Measurements from ENCODE around the gene MIX23. TPM values are rescaled to one million over a fixed set of nuclear protein-coding genes. Genes with fewer than 3 reads are reported as not detected.
A peak's percentile ranks its signal among the peaks of the same experiment; 100 is the strongest.

MIX23 gene
- total and polyA plus RNA-seq, 7 donors, result 34.9 to 134 (median 50.3) TPM

- DNase-seq (no peak), ATAC-seq (no peak)
- Histone ChIP-seq H3K36me3 (ENCODE audit: insufficient read depth in 1 of 2, low read depth in 1 of 2) (peaks cover 3 to 23% of the 10 kb centered on the region in 2 donors), H3K27me3 (ENCODE audit: insufficient read depth in 3 of 3, low read length in 2 of 3) (no peaks in the 10 kb centered on the region), H3K27ac (peak overlapping the region; percentile 94), H3K9me3 (no peaks in the 10 kb centered on the region), H3K4me3 (peak overlapping the region; percentile 76), H3K4me1 (peaks cover 30% of the 10 kb centered on the region)
- intact Hi-C loops (cut with DNase I), result no loop called here
- 77 to 84% (median 78%) methylated on average over 3 of the region's 3 CpGs for whole genome bisulfite sequencing, 3 donors
- no peak for TF ChIP-seq CTCF (IDR thresholded peaks at IDR 0.05)
Measured at GRCh38 chr3:122414391-122414790, 31.4 kb upstream of the MIX23 start.

- no peak for DNase-seq
- Histone ChIP-seq H3K9me3 (no peaks in the 10 kb centered on the region), H3K27ac (no peak overlapping the region), H3K4me1 (peaks cover 35% of the 10 kb centered on the region), H3K4me3 (no peak overlapping the region), H3K36me3 (ENCODE audit: insufficient read depth in 1 of 2, low read depth in 1 of 2) (peaks cover 5 to 50% of the 10 kb centered on the region in 2 donors), H3K27me3 (ENCODE audit: insufficient read depth in 3 of 3, low read length in 2 of 3) (no peaks in the 10 kb centered on the region)
- WGBS, 3 donors, result 78 to 89% (median 82%) methylated on average over 6 of the region's 6 CpGs
- no peak for TF ChIP-seq CTCF (IDR thresholded peaks at IDR 0.05)
- intact Hi-C loops (cut with DNase I), result no loop called here
- no peak for ATAC-seq
Measured at GRCh38 chr3:122410639-122411038, 27.6 kb upstream of the MIX23 start.

- Histone ChIP-seq H3K4me1 (peaks cover 39% of the 10 kb centered on the region), H3K9me3 (no peaks in the 10 kb centered on the region), H3K36me3 (ENCODE audit: insufficient read depth in 1 of 2, low read depth in 1 of 2) (peaks cover 5 to 50% of the 10 kb centered on the region in 2 donors), H3K27ac (peak overlapping the region; percentile 24), H3K4me3 (no peak overlapping the region), H3K27me3 (ENCODE audit: insufficient read depth in 3 of 3, low read length in 2 of 3) (no peaks in the 10 kb centered on the region)
- intact Hi-C loops (cut with DNase I), result no loop called here
- no peak for TF ChIP-seq CTCF (IDR thresholded peaks at IDR 0.05)
- DNase-seq, result no peak
- 85 to 93% (median 91%) methylated on average over 4 of the region's 4 CpGs for WGBS, 3 donors
- ATAC-seq, result no peak
Measured at GRCh38 chr3:122410111-122410510, 27.1 kb upstream of the MIX23 start.

- intact Hi-C loops (cut with DNase I), result no loop called here
- Histone ChIP-seq H3K4me3 (no peak overlapping the region), H3K4me1 (peaks cover 39% of the 10 kb centered on the region), H3K27ac (no peak overlapping the region), H3K9me3 (no peaks in the 10 kb centered on the region), H3K36me3 (ENCODE audit: insufficient read depth in 1 of 2, low read depth in 1 of 2) (peaks cover 5 to 52% of the 10 kb centered on the region in 2 donors), H3K27me3 (ENCODE audit: insufficient read depth in 3 of 3, low read length in 2 of 3) (no peaks in the 10 kb centered on the region)
- WGBS, 3 donors, result 72 to 79% (median 76%) methylated on average over 6 of the region's 6 CpGs
- ATAC-seq (no peak), DNase-seq (no peak)
- no peak for TF ChIP-seq CTCF (IDR thresholded peaks at IDR 0.05)
Measured at GRCh38 chr3:122409446-122409845, 26.4 kb upstream of the MIX23 start.

GRCh38 chr3:122407946-122408345 is 24.9 kb upstream of the MIX23 start:
- peaks cover 29% of the 10 kb centered on the region for H3K4me1 ChIP-seq
- WGBS, 3 donors, result 87 to 94% (median 90%) methylated on average over 1 of the region's 1 CpG

More at GRCh38 chr3:122407946-122408345, 24.9 kb upstream of the MIX23 start:
- Histone ChIP-seq H3K27me3 (ENCODE audit: insufficient read depth in 3 of 3, low read length in 2 of 3) (no peaks in the 10 kb centered on the region), H3K9me3 (no peaks in the 10 kb centered on the region), H3K27ac (no peak overlapping the region), H3K36me3 (ENCODE audit: insufficient read depth in 1 of 2, low read depth in 1 of 2) (peaks cover 5 to 67% of the 10 kb centered on the region in 2 donors), H3K4me3 (no peak overlapping the region)
- ATAC-seq, result no peak
- no peak for TF ChIP-seq CTCF (IDR thresholded peaks at IDR 0.05)
- intact Hi-C loops (cut with DNase I), result no loop called here
- DNase-seq, result no peak

Data from psoas muscle (tissue), 8 donors.